Tibial nerve (tissue), 4 donors: ENCODE results near the gene ABHD17A. TPM values are rescaled to one million over a fixed set of nuclear protein-coding genes. Genes with fewer than 3 reads are reported as not detected.

Source experiments
- DNase-seq, 2 donors: peaks; one replicate each; pipeline ENCODE4 v3.0.0-alpha.2; 2019; ENCODE audit warnings: low spot score in 2 of 2
- H3K27ac ChIP-seq, 4 donors: fragments of 200-600 bp; sonication (generic) in 3 of 4; one replicate each; pipeline ENCODE4 v1.5.1; 2017 to 2019; ENCODE audit warnings: mild to moderate bottlenecking in 1 of 4
- H3K27me3 ChIP-seq, 2 donors: fragments of 200-600 bp; sonication (generic) in 1 of 2; one replicate each; pipeline versions ENCODE4 v1.5.1 to v1.6.0; 2017 to 2019
- H3K36me3 ChIP-seq, 3 donors: fragments of 200-600 bp; sonication (generic); one replicate each; pipeline ENCODE4 v1.5.1; 2018 to 2019
- H3K4me1 ChIP-seq, 4 donors: fragments of 200-600 bp; sonication (generic) in 3 of 4; one replicate each; pipeline ENCODE4 v1.5.1; 2017 to 2019
- H3K4me3 ChIP-seq, 4 donors: fragments of 200-600 bp; sonication (generic) in 3 of 4; one replicate each; pipeline ENCODE4 v1.5.1; 2017 to 2019; ENCODE audit warnings: mild to moderate bottlenecking in 1 of 4, moderate library complexity in 1 of 4
- H3K9me3 ChIP-seq, 4 donors: fragments of 200-600 bp; sonication (generic) in 3 of 4; one replicate each; pipeline ENCODE4 v1.5.1; 2017 to 2019
- CTCF ChIP-seq, 5 experiments: fragments of 200-600 bp in 3 of 5; fragments of 450-650 bp in 2 of 5; sonication (generic) in 3 of 5; IDR thresholded peaks; one replicate each; pipeline ENCODE4 v1.5.1; 2016 to 2019; ENCODE audit warnings: antibody characterized with exemption in 5 of 5, mild to moderate bottlenecking in 3 of 5, moderate library complexity in 2 of 5
- EP300 ChIP-seq, 2 donors: sonication (generic); formaldehyde crosslinking; IDR thresholded peaks; one replicate each; pipeline ENCODE4 v1.6.1; 2017; ENCODE audit warnings: antibody characterized with exemption in 2 of 2, mild to moderate bottlenecking in 1 of 2
- POLR2A ChIP-seq, 2 donors: fragments of 450-650 bp; IDR thresholded peaks; one replicate each; pipeline ENCODE4 v1.6.1; 2017; ENCODE audit warnings: antibody characterized with exemption in 2 of 2, mild to moderate bottlenecking in 2 of 2, moderate library complexity in 2 of 2
- WGBS, 2 donors: methylation state at CpG; one replicate each; pipeline ENCODE4 v1.1.5; 2018; 5-methylcytosine and 5-hydroxymethylcytosine counted together
- total RNA-seq, 4 donors: library from RNA; depleted of rRNA; stranded (reverse); fragments of >200 nt; gene quantifications; one replicate each; pipeline ENCODE4 v1.1.0, GENCODE V29; 2016

ABHD17A gene
- total RNA-seq, 4 donors from 2014 or later: 127 to 165 (median 132) TPM

GRCh38 chr19:1866693-1867348 is 18.5 kb downstream of the ABHD17A start:
- Histone ChIP-seq H3K27me3 (no peaks in the 10 kb centered on the region), H3K27ac (no peak overlapping the region), H3K4me3 (no peak overlapping the region), H3K9me3 (no peaks in the 10 kb centered on the region), H3K36me3 (peaks cover 0 to 20% (median 0%) of the 10 kb centered on the region in 3 donors), H3K4me1 (peaks cover 0 to 32% (median 14%) of the 10 kb centered on the region in 4 donors)
- TF ChIP-seq EP300 (IDR thresholded peaks at IDR 0.05): no peak
- no peak for TF ChIP-seq POLR2A (IDR thresholded peaks at IDR 0.05)
- no peak for TF ChIP-seq CTCF (IDR thresholded peaks at IDR 0.05)
- WGBS, 2 donors: 78 to 87% methylated on average over 8 of the region's 8 CpGs
- DNase-seq: no peak

GRCh38 chr19:1865172-1866010 is 19.9 kb downstream of the ABHD17A start:
- peaks cover 0 to 34% (median 28%) of the 10 kb centered on the region in 4 donors for H3K4me1 ChIP-seq
- TF ChIP-seq EP300 (IDR thresholded peaks at IDR 0.05): no peak
- no peak for TF ChIP-seq CTCF (IDR thresholded peaks at IDR 0.05)
- no peak for TF ChIP-seq POLR2A (IDR thresholded peaks at IDR 0.05)
- no peaks in the 10 kb centered on the region for H3K9me3 ChIP-seq
- WGBS, 2 donors: 82 to 83% methylated on average over 11 to 17 of the region's 17 CpGs
- H3K27me3 ChIP-seq: no peaks in the 10 kb centered on the region
- DNase-seq: no peak
- peaks cover 0 to 6% (median 0%) of the 10 kb centered on the region in 3 donors for H3K36me3 ChIP-seq
- peak overlapping the region in 3 of 4 donors; percentile 59 to 90 (median 70) for H3K4me3 ChIP-seq
- peak overlapping the region; percentile 81 to 94 (median 90) for H3K27ac ChIP-seq

GRCh38 chr19:1864480-1865171 is 20.7 kb downstream of the ABHD17A start:
- peak overlapping the region; percentile 81 to 94 (median 90) for H3K27ac ChIP-seq
- no peaks in the 10 kb centered on the region for H3K27me3 ChIP-seq
- peaks cover 0 to 42% (median 36%) of the 10 kb centered on the region in 4 donors for H3K4me1 ChIP-seq
- H3K36me3 ChIP-seq: no peaks in the 10 kb centered on the region
- TF ChIP-seq EP300 (IDR thresholded peaks at IDR 0.05): peak in 1 of 2 donors; percentile 9
- TF ChIP-seq CTCF (IDR thresholded peaks at IDR 0.05): peak; percentile 74 to 92 (median 83)
- TF ChIP-seq POLR2A (IDR thresholded peaks at IDR 0.05): peak in 1 of 2 donors; percentile 11
- H3K4me3 ChIP-seq: peak overlapping the region; percentile 59 to 90 (median 76)
- DNase-seq: no peak
- WGBS, 2 donors: 8 to 21% methylated on average over 15 to 22 of the region's 52 CpGs
- no peaks in the 10 kb centered on the region for H3K9me3 ChIP-seq

GRCh38 chr19:1863638-1864479 is 21.4 kb downstream of the ABHD17A start:
- WGBS, 2 donors: 0% methylated on average over 13 to 16 of the region's 115 CpGs
- Histone ChIP-seq H3K36me3 (no peaks in the 10 kb centered on the region), H3K4me1 (peaks cover 0 to 50% (median 41%) of the 10 kb centered on the region in 4 donors), H3K4me3 (peak overlapping the region; percentile 59 to 90 (median 76)), H3K9me3 (no peaks in the 10 kb centered on the region), H3K27ac (peak overlapping the region; percentile 81 to 94 (median 90)), H3K27me3 (no peaks in the 10 kb centered on the region)
- TF ChIP-seq EP300 (IDR thresholded peaks at IDR 0.05) (peak in 1 of 2 donors; percentile 60), CTCF (IDR thresholded peaks at IDR 0.05) (no peak)
- peak; percentile 72 for DNase-seq
